Motor neuron (in vitro differentiated cells): ENCODE results near the gene WAPL. TPM values are rescaled to one million over a fixed set of nuclear protein-coding genes. Genes with fewer than 3 reads are reported as not detected.
A peak's percentile ranks its signal among the peaks of the same experiment; 100 is the strongest.
"Not testable (repeated sequence)": the region's sequence is repeated elsewhere in the genome, so short reads cannot be mapped to it uniquely, and the experiment has no call there.

Experiments used
- ATAC-seq, 8 experiments: fragments of 200-7000 bp; cut with Tn5 transposase; replicated peaks in 6 of 8; 2 replicates each; pipeline ENCODE4 v1.8.0; 2021; ENCODE audit warnings: mild to moderate bottlenecking in 8 of 8, moderate library complexity in 8 of 8
- H3K27ac ChIP-seq, 2 donors: fragments of 250-450 bp; sonication (Bioruptor Pico); 2 replicates each; pipeline ENCODE4 v1.9.0; 2021; ENCODE audit warnings: antibody characterized with exemption in 2 of 2, mild to moderate bottlenecking in 2 of 2, moderate library complexity in 1 of 2
- H3K4me1 ChIP-seq, 2 donors: fragments of 250-450 bp; sonication (Bioruptor Pico); replicated peaks in 1 of 2; 2 replicates each; pipeline ENCODE4 v1.6.1; 2021; ENCODE audit warnings: antibody characterized with exemption in 2 of 2, mild to moderate bottlenecking in 2 of 2, moderate library complexity in 1 of 2
- H3K4me3 ChIP-seq, 5 donors: fragments of 250-450 bp; sonication (Bioruptor Pico); 2 replicates each; pipeline ENCODE4 v1.9.0; 2021; ENCODE audit warnings: antibody characterized with exemption in 5 of 5, mild to moderate bottlenecking in 5 of 5, moderate library complexity in 4 of 5
- WGBS, 10 experiments: fragments of 450-650 bp; shearing (Covaris generic); methylation state at CpG; one replicate each; pipeline ENCODE4 v1.0.0; 2022; 5-methylcytosine and 5-hydroxymethylcytosine counted together
- in situ Hi-C, 9 experiments: fragments of 400-800 bp; cut with MboI; loops; one replicate each; pipeline ENCODE4 v1.15.0; 2021; ENCODE audit warnings: low sequenced_read_pairs in 9 of 9, low pct_unique_long_range_greater_than_20kb in 2 of 9; ENCODE audit not compliant: unreplicated experiment in 9 of 9
- total RNA-seq, 8 experiments: library from RNA; unstranded; fragments of 300-600 nt; gene quantifications; 2 replicates each; pipeline versions ENCODE4 v1.2.3 to v1.2.4, GENCODE V29; 2022

Gene WAPL, protein sequence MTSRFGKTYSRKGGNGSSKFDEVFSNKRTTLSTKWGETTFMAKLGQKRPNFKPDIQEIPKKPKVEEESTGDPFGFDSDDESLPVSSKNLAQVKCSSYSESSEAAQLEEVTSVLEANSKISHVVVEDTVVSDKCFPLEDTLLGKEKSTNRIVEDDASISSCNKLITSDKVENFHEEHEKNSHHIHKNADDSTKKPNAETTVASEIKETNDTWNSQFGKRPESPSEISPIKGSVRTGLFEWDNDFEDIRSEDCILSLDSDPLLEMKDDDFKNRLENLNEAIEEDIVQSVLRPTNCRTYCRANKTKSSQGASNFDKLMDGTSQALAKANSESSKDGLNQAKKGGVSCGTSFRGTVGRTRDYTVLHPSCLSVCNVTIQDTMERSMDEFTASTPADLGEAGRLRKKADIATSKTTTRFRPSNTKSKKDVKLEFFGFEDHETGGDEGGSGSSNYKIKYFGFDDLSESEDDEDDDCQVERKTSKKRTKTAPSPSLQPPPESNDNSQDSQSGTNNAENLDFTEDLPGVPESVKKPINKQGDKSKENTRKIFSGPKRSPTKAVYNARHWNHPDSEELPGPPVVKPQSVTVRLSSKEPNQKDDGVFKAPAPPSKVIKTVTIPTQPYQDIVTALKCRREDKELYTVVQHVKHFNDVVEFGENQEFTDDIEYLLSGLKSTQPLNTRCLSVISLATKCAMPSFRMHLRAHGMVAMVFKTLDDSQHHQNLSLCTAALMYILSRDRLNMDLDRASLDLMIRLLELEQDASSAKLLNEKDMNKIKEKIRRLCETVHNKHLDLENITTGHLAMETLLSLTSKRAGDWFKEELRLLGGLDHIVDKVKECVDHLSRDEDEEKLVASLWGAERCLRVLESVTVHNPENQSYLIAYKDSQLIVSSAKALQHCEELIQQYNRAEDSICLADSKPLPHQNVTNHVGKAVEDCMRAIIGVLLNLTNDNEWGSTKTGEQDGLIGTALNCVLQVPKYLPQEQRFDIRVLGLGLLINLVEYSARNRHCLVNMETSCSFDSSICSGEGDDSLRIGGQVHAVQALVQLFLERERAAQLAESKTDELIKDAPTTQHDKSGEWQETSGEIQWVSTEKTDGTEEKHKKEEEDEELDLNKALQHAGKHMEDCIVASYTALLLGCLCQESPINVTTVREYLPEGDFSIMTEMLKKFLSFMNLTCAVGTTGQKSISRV (N-terminal part only)
- 10 to 100 TPM; 25.1 to 42.2 (median 31.8) TPM for total RNA-seq

DNA sequence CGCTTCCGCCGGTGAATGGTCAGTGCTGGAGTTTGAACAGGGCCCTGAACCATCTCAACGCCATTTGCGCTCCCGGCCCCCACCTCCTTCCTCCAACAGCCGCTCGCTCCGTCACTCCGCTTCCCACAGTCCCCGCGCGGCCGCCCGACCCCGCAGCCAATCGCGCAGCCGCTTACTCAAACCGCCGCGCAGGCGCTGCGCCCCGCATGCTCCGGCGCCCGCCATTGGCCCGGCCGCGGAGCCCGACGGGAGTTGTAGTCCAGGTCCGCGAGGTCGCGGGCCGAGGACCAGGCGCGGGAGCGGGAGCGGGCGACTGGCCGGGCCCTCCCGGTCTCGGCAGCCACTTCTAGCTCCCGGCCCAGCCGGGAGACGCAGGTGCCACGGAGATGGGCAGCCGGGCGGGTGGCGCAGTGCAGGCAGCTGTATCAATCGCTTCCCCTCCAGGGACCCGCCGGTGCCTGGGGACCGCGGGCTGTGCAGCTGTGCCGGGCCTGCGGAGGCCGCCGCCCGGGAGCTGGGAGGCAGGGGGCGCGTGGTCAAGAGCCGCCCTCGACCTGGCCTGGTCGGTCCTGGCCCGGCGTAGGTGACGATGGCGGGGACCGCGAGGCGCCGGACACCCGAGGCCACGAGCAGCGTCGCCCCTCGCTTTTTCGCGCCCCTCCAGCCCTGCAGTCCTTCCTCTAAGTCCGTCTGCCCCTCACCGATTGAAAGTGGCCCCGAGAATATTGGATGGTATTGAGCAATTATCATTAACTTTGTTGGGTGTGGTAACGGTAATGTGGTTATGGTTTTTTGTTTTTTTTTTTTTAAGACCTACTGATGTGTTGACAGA, at the start of gene WAPL:
WAPL (minus strand) TSS at position 115 of the 832 bp plus-strand sequence. CDS start 3,723 bp downstream, outside the sequence.
- peak within 1 kb of the TSS; percentile 81 to 99 (median 89) for H3K4me3 ChIP-seq
- in situ Hi-C loops: no loop called here
- peak within 1 kb of the TSS; percentile 77 to 89 for H3K27ac ChIP-seq
- ATAC-seq: peak; percentile 90 to 97 (median 96)
- 0 to 4% (median 0%) methylated on average over 1 to 14 of the region's 87 CpGs; no CpG with 5 or more reads in 2 of the 10 experiments for WGBS, 10 experiments
- H3K4me1 ChIP-seq: peaks cover 23 to 28% of the 10 kb centered on the region in 2 donors

DNA sequence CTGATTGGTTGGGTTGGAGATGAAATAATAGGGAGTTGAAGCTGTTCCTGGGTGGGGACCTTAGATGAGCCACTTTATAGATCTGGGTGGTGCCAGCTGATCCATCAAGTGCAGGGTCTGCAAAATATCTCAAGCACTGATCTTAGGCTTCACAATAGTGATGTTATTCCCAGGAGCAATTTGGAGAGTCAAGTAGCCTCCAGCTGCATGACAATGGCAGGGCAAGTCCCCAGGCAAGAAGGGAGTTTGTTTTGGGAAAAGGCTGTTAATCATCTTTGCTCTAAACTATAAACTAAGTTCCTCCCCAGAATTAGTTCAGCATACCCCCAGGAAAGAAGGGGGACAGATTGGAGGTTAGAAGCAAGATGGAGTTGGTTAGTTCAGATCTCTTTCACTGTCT, 47.7 kb upstream of the WAPL start:
- no peak overlapping the region for H3K4me3 ChIP-seq
- no peak for ATAC-seq
- no peak overlapping the region for H3K27ac ChIP-seq
- H3K4me1 ChIP-seq: no peaks in the 10 kb centered on the region
- in situ Hi-C loops: no loop called here

DNA sequence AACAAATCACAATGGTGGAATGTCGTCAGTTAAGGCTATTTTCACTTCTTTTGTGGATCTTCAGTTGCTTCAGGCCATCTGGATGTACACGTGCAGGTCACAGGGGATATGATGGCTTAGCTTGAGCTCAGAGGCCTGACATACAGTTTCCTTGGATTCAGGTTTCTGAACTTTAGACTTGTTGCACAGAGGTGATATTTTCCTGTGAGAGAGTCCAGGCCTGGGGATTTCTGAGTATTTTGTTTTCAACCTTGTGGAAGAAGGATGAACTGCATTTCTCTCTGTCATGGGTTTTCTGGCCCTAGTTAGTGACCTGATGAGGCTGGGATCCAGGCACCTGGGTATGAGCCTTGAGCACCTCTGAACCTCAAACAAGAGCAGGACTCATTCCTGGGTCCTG, 44.9 kb upstream of the WAPL start:
- H3K4me1 ChIP-seq, ATAC-seq, in situ Hi-C loops, H3K27ac ChIP-seq, H3K4me3 ChIP-seq: not testable (repeated sequence)
- 60% methylated on average over 1 of the region's 2 CpGs; no CpG with 5 or more reads in 9 of the 10 experiments for WGBS, 10 experiments

DNA sequence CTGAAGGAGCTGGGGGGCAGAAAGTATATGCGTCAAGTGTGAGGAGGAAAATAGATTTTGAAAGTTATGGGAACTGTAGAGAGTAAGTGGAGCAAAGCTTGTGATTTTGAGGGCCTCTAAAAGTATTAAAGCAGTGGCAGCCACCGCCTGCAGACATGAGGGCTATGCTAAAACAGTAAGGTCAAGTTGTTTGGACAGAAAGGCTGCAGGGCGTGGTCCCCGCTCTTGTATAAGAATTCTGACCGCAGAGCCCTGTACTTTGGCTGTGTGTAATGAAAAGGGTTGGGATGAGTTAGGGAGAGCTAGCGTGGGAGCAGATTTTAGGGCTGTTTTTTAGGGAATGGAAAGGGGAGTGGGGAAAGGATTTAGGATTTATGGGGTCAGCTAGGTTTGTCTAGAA, 41.7 kb upstream of the WAPL start:
- H3K4me1 ChIP-seq, H3K4me3 ChIP-seq, H3K27ac ChIP-seq, in situ Hi-C loops: not testable (repeated sequence)
- ATAC-seq: peak in 1 of 8 experiments; percentile 22
- 40 to 90% (median 70%) methylated on average over 1 to 6 of the region's 6 CpGs; no CpG with 5 or more reads in 1 of the 10 experiments for WGBS, 10 experiments

DNA sequence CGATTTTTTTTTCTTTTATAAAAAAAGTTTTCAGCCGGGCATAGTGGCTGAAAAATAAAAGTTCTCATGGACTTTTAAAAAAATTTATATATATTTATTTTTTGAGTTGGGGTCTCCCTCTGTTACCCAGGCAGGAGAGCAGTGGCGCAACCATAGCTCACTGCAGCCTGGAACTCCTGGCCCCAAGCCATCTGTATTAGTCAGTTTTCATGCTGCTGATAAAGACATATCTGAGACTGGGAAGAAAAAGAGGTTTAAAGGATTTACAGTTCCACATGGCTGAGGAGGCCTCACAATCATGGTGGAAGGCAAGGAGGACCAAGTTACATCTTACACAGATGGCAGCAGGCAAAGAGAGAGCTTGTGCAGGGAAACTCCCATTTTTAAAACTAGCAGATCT, 37.1 kb upstream of the WAPL start:
- WGBS, 10 experiments: 28 to 100% (median 88%) methylated on average over 1 to 3 of the region's 3 CpGs
- H3K4me3 ChIP-seq, ATAC-seq, H3K4me1 ChIP-seq, H3K27ac ChIP-seq, in situ Hi-C loops: not testable (repeated sequence)

DNA sequence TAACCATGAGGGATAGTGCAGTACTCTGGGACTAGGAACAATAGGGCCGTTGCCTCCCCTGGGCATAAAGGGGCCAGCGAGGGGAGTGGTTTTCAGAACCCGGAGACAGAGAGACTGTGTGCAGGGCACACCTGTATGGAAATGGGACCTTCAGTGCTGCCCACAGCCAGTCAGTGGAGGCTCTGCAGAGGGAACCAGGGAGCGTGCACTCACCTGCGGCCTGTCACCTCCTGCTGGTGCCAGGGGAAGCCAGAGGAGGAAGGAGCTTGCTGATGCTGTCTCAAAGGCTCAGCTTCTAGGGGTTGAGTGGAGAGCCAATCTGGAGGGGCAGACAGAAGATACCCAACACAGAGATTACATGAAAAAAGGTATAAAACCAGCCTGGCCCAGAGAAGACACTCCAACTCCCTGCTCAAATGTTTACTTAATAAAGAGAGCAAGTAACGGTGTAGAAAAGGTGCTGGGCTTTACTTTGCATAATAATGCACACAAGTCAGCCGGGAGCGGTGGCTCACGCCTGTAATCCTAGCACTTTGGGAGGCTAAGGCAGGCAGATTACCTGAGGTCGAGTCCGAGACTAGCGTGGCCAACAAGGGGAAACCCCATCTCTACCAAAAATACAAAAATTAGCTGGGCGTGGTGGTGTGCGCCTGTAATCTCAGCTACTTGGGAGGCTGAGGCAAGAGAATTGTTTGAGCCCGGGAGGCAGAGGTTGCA, 35.5 kb upstream of the WAPL start:
- in situ Hi-C loops: no loop called here
- Histone ChIP-seq H3K4me1 (no peaks in the 10 kb centered on the region), H3K4me3 (no peak overlapping the region), H3K27ac (no peak overlapping the region)
- no peak for ATAC-seq
- WGBS, 10 experiments: 33 to 100% (median 80%) methylated on average over 1 to 10 of the region's 15 CpGs; no CpG with 5 or more reads in 2 of the 10 experiments

DNA sequence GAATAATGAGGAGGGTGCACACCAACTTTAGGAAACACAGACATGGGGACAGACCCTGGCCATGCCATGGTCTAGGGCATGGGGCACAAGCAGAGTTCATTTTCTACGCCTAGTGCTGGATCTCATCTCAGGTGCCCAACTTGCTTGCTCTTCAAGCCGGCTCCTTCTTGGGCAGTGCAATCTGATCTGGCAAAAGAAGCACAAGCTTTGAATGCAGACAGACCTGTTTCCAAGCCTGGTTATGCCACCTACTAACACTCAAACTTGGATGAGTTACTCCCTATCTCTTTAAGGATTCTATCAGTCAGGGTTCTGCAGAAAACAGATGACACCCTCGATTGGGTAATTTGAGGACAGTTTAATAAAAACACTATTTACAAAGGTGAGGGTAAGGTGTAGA, 34.9 kb upstream of the WAPL start:
- no peak for ATAC-seq
- H3K4me3 ChIP-seq: no peak overlapping the region
- no peak overlapping the region for H3K27ac ChIP-seq
- 8 to 89% (median 40%) methylated on average over 1 to 3 of the region's 3 CpGs; no CpG with 5 or more reads in 3 of the 10 experiments for WGBS, 10 experiments
- in situ Hi-C loops: no loop called here
- no peaks in the 10 kb centered on the region for H3K4me1 ChIP-seq

DNA sequence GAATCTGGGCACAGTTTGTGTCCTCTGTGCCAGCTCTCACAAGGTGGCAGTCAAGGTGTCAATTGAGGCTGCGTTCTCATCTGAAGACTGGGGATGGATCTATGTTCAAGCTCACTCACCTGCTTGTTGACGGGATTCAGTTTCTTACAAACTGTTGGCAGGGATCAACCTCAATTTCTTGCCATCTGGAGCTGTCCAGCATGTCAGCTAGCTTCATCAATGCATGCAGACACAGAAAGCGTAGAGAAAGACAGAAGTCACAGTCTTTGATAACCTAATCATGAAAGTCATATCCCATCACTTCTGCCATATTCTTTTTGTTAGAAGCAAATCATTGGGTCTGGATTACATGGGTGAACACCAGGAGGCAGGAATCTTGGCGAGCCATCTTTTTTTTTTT, 32.0 kb upstream of the WAPL start:
- no peak for ATAC-seq
- H3K4me1 ChIP-seq: no peaks in the 10 kb centered on the region
- no peak overlapping the region for H3K27ac ChIP-seq
- 16 to 100% (median 77%) methylated on average over 1 to 4 of the region's 4 CpGs; no CpG with 5 or more reads in 4 of the 10 experiments for WGBS, 10 experiments
- in situ Hi-C loops: no loop called here
- no peak overlapping the region for H3K4me3 ChIP-seq

DNA sequence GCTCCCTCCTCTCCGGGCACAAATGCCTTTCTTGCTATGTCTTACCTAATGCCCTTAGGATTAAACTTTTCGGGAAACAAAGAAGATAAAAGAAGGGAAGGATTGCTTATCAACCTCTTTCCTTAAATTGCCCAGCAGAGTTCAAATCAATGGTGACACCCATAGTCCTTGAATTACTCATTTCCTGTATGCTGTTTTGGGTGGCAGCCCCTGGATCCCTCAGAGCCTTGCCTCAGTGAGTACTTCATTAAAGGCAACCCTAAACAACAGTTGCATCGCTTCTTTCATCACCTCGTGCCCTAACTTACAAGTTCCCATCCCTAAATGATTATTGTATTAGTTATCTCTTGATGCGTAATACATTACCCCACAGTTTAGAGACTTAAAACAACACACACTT, 31.6 kb upstream of the WAPL start:
- WGBS, 10 experiments: 40 to 100% (median 68%) methylated on average over 2 to 5 of the region's 5 CpGs
- Histone ChIP-seq H3K4me1 (no peaks in the 10 kb centered on the region), H3K4me3 (no peak overlapping the region), H3K27ac (no peak overlapping the region)
- no peak for ATAC-seq
- in situ Hi-C loops: no loop called here

DNA sequence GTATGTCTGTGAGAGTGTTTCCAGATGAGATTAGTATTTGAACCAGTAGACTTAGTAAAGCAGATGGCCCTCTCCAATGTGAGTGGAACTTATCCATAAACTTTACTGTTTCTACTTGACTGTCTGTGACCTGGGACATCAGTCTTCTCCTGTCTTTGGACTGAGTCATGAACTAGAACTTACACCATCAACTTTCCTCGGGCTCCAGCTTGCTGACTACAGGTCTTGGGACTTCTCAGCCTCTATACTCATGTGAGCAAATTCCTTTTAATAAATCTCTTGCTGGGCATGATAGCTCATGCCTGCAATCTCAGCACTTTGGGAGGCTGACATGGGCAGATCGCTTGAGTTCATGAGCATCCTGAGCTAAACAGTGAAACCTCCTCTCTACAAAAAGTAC, 25.7 kb upstream of the WAPL start:
- H3K4me3 ChIP-seq: no peak overlapping the region
- H3K27ac ChIP-seq: no peak overlapping the region
- H3K4me1 ChIP-seq: no peaks in the 10 kb centered on the region
- WGBS, 10 experiments: 40 to 76% (median 69%) methylated on average over 1 to 2 of the region's 2 CpGs; no CpG with 5 or more reads in 6 of the 10 experiments
- in situ Hi-C loops: no loop called here
- ATAC-seq: no peak

DNA sequence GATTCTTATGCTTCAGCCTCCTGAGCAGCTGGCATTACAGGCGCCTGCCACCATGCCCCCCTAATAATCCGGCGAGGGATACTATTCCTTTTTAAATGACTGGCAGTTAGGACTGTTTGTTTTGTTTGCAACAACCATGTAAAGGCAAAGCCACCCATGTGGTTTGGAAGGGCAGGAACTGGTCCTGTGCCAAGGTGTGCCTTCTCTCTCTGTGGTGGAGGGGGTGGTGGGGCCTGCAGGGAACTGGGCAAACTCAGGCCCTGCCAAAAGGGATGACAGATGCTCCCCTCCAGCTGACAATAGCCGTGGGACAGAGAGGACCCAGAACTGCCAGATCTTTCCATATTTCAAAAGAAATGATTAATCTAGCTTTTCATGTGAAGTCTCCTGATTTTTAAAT, 23.5 kb upstream of the WAPL start:
- no peak overlapping the region for H3K4me3 ChIP-seq
- WGBS, 10 experiments: 47 to 80% (median 64%) methylated on average over 1 to 4 of the region's 4 CpGs; no CpG with 5 or more reads in 6 of the 10 experiments
- H3K4me1 ChIP-seq: no peaks in the 10 kb centered on the region
- H3K27ac ChIP-seq: no peak overlapping the region
- peak in 1 of 8 experiments; percentile 24 for ATAC-seq
- in situ Hi-C loops: no loop called here

DNA sequence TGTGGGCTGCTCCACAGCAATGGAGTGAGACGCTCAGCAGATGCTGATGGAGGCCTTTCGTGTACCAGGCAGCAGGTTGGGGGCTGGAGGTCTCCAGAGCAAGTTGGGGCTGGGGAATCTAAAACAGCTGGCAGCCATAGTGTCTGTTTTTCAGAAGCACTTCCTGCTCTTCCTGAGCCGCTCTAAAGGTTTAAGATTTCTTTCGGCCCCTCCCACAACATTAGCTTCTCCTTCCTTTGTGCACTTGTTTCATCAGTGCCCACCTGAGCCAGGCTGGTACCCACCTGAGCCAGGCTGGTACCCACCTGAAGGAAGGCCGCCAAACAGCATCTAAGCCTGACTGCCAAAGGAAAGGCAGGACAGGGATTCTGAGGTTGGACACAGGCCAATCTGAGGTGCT, 18.4 kb upstream of the WAPL start:
- in situ Hi-C loops: no loop called here
- 87 to 100% (median 93%) methylated on average over 2 to 5 of the region's 5 CpGs; no CpG with 5 or more reads in 7 of the 10 experiments for WGBS, 10 experiments

More for the DNA sequence above, 18.4 kb upstream of the WAPL start:
- Histone ChIP-seq H3K4me1 (no peaks in the 10 kb centered on the region), H3K27ac (no peak overlapping the region), H3K4me3 (no peak overlapping the region)
- no peak for ATAC-seq
